Fibroblast of gingiva (primary cell): Measurements from ENCODE around the gene CD40.
"Not testable (repeated sequence)": the region's sequence is repeated elsewhere in the genome, so short reads cannot be mapped to it uniquely, and the experiment has no call there.

Experiments used
- DNase-seq: peaks from one replicate; pipeline ENCODE4 v3.0.0-alpha.2; 2011; ENCODE audit warnings: low read depth

Gene CD40

DNA sequence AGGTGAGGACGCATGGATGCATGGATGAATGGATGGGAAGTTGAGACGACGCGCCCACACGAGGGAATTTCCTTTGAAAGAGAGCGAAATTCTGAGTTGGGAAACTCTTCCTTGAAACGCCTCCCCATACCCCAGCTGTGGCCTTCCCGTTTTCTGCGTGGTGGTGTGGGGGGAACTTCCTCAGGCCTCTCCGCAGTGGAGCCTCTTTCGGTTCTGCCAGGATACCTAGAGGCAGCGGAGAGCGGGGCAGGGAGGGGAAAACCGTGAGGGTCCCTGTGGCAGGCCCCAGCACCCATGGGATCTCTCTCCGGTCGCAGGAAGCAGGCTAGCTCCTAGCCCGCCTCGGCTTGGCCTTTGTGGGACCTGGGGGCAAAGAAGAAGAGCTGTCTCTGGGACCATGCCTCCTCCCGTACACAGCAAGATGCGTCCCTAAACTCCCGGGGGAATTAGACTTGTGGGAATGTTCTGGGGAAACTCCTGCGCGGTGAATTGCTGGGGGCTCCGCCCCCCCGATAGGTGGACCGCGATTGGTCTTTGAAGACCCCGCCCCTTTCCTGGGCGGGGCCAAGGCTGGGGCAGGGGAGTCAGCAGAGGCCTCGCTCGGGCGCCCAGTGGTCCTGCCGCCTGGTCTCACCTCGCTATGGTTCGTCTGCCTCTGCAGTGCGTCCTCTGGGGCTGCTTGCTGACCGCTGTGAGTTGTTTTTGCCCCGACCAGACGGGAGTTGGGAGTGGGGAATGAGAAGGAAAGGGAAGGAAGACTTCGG, at the start of gene CD40:
Gene CD40, plus strand, starts transcription at position 611 of the 764 bp plus-strand sequence. Its CDS starts 30 bp downstream, at position 641.
- peak; percentile 83 for DNase-seq

DNA sequence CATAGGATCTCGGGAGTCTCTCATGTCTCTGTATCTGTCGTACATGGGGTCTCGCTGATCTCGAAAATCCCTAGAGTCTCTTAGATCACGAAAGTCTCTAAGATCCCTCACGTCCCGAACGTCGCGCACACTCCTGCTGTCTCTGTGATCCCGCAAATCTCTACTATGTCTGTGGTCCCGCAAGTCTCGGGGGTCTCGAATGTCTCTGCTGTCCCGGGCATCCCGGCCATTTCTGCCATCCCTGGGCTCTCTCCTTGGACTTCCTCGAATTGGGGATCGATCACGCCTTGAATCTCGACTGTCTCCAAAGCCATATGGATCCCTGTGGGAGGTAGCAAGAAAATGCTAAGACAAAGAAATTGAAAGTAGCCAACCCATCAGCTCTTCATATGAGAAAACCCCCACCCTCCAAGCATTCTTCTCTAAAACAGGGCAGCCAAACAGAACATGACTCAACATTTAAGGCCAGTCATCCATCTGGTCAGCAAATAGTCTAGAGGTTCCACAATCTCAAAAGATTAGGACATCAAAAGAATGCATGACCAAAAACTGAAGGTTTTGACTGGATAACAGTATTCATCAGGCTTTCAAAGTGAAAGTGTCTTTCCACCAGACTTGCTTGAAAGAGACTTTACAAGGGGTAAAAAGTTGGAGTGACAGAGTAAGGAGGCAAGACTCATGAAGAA, 47.8 kb upstream of the CD40 start:
- DNase-seq, result peak; percentile 52

DNA sequence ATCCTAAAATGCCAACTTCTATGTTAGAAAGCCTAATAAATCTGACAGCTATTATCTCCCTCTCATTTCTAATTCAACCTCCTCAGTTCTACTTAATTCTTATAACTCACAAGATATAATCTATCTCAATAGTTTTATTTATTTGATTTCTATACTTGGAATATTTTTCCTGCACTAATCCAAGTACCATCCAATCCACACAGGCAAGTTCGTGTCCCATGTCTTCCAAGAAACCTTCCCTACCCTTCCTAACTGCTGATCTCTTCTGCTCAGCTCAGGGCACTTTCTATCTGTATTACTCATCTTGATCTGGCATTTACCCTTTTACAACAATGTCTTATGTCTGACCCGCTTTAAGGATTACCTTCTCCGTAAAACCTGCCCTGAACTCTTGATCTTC, 46.5 kb upstream of the CD40 start:
- no peak for DNase-seq

DNA sequence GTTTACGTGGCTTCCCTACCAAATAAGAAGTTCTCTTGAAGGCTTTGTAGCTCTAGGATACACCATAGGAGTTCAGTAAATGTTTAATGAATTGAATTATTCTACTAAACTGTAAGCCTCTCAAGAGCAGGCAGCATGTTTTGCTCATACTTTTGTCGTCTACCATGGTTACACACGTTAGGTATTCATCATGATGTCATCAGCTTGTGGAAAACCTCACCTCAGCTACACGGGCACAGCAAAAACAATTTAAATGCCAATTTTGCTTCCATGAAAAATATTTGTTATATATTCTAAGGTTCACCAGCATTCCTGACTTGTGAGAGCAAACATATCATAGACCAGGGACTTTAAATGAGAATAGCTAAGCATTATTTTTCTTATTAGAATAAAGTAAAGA, 45.1 kb upstream of the CD40 start:
- no peak for DNase-seq

DNA sequence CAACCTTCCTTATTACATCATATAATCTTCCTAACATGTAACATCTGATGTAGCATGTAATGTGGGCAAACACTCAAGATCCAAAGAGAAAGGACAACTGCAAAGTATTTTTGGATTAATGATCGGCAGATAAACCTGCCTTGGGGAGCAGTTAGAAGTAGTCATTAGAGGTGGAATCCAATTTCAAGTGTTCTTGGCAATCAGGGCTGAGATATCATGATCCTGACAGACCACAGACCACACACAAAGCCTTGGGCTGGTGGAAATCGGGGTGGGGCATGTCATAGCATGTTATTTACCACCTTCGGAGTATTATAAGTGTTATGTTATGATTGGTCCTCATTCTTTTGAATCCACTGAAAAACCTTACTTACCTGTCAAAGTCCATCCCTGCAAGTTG, 44.7 kb upstream of the CD40 start:
- DNase-seq, result no peak

DNA sequence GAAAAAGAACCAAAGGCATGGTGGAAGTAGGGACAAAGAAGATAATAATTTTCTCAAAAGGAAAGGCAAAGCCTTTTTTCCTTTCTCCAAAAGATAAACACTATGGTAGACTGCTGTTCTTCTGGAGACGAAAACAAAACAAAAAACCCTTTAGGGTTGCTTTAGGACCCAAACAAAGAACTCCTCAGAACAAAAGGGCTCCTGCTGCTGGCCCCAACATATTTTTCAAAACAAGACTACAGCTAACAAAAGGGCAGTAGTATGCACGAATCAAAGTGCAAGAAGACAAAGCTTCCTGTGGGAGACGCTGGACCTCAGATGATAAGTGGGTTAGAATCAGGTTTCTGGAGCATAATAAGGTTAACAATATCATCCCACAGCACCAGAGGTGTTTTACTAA, 44.1 kb upstream of the CD40 start:
- no peak for DNase-seq

DNA sequence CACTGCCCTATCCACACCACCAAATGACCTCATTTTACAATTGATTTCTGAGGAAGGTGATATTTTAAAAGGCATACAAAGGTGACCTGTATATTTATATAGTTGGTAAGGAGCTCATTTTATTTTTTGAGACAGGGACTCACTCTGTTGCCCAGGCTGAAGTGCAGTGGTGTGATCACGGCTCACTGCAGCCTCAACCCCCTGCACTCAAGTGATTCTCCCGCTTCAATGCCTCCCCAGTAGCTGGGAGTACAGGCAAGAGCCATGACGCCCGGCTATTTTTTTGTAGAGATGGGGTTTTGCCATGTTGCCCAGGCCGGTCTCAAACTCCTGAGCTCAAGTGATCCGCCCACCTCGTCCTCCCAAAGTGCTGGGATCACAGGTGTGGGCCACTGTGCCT, 41.3 kb upstream of the CD40 start:
- DNase-seq, result no peak

DNA sequence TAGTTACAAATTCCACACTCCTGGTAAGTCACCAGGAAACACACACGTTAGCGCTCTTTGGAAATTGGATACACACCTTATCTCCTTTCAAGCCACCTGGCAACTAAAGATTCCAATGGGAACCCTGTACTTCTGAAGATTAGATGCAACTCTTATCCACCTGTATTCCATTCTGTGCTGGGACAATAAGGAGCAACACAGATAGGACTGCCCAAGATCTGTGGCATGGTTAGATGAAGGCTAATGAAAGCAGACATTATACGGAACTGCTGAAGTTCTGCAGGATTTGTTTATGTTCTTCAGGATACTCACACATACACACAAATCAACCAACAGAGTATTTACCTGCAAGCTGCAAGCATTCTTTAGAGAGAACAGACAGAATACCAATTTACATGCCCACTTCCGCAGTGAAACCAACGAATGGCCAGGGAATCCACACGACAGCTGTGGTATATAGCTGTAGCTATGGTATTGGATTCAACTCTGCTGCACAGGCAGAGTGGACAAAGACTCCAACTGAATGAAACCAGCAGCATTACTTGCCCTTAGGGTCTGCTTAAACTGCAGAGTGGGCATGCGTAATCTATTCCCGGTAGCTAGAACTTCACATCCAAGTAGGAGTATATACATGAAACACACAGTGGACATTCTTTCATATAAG, 40.3 kb upstream of the CD40 start:
- no peak for DNase-seq

DNA sequence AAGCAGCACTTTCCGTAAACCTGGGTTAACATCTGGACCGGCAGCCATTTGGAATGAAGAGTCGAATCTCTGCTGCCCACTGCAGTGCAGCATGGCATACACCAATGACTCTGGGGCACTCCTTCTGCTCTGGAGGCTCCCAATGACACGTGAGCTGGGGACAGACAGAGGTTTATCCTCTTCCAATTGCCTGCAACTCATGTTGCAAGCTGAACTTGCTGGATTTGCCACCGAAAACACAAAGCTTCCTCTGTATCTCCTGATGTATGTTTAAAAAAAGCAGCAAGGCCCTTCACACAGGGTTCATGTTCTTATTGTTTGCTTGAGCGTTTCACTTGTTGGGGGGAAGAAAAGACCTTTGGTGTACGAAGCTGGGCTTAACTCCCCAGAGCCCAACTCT, 39.2 kb upstream of the CD40 start:
- no peak for DNase-seq

DNA sequence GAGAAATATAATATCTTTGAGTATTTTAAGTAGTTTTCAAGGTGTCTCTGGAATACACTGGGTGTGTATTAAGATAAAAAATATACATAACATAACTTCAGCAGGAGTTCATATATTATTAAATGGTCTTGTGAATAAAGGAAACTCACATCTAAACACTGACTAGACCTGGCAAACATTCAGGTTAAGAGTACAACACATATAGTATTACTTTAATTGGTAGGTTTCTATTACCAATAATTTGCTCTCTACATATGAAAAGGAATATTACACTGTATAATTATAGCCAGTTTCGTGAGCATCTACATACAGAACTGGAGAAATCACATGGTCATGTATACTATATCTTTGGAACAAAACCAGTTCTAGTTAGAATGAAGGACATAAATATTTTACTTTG, 37.0 kb upstream of the CD40 start:
- no peak for DNase-seq

DNA sequence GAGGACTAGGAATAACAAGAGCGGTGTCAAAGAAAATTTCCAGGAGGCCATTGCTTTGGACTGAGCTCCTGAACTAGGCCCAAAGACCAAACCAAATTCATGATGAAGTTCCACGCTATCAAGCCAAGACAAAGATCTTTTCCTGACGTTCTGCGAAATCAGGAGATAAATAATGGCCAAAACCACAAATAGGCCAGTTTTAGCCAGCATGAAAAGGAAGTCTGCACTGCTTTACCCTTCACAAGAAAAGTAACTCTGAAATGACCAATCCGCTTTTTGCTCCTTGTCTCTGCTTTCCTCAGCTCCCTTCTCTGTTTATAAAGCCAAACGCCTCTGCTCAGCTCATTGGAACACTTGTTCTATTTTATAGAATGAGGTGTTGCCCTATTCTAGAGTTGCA, 35.0 kb upstream of the CD40 start:
- DNase-seq, result no peak

DNA sequence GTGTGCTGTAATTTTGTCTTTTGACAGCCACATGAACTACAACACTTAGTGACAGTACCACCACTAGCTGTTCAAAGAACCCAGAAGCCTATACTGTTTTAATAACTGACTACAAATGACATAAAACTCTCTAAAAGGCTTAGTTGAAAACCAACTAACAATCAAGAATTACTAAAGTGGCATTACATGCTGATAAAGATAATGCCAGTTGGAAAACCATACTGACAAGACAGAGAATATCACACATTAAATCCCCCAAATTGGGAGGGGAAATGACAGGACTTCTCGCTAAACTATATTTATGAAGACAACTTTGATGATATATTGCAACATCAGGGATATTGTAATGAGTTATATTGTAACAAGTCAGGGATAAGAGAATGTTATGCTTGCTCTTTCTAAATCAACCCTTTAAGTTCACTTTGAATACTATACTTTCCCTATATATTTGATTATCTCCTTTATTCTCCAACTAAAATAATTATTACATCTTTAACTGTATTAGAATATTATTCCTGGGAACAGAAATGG, 34.5 kb upstream of the CD40 start:
- no peak for DNase-seq

DNA sequence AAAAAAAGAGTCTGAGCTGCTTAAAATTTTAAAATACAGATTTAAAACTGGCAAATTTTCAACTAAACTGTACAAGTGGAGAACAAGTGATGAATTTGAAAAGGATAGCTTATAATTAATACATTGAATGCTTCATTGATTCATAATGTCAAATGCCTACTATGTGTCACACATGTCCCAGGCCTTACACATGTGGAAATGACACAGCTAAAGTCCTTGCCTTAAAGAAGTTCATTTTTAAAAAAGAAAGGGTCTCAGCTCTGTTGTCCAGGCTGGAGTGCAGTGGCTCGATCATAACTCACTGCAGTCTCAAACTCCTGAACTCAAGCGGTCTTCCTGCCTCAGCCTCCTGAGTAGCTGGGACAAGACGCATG, 33.3 kb upstream of the CD40 start:
- no peak for DNase-seq

DNA sequence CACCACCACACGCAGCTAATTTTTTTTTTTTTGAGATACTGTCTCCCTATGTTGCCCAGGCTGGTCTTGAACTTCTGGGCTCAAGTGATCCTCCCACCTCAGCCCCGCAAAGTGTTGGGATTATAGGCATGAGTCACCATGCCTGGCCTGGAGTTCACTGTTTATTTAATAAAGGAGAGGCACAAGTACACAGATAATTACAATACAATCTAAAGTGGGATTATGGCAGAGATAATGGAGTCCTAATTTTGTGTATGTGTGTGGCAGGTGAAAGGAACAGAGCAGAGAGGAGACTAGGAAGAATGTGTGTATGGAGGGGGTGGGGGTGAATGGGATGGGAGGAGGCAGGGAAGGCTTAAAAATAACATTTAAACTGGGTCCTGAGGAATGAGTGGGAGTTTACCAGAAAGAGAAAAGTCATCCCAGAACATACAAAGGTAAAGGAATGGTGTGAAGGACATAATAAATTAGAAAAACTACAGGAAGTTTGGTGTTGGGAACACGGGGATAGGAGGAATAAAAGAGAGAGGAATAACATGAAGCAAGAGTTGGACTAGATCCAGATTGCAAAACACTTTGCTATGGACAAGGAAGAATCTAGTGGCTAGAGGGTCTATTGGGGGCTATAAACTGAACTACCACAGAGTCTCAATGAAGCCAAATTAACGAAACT, 32.8 kb upstream of the CD40 start:
- peak; percentile 21 for DNase-seq

DNA sequence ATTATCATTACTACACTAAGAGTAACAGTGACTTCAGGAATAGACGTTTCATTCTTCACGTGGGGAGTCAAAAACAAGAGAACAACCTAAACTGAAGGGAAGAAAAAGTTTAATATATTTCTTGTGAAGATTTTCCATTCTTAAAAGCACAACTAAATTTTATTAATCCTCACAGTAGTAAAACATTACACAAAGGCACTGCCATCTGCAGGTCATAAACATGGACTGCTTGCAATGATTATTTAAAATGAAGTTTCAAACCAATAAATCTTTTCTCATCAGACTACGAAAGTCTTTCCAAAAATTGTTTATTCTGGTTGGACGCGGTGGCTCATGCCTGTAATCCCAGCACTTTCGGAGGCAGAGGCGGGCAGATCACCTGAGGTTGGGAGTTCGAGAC, 31.0 kb upstream of the CD40 start:
- DNase-seq, result peak; percentile 14

DNA sequence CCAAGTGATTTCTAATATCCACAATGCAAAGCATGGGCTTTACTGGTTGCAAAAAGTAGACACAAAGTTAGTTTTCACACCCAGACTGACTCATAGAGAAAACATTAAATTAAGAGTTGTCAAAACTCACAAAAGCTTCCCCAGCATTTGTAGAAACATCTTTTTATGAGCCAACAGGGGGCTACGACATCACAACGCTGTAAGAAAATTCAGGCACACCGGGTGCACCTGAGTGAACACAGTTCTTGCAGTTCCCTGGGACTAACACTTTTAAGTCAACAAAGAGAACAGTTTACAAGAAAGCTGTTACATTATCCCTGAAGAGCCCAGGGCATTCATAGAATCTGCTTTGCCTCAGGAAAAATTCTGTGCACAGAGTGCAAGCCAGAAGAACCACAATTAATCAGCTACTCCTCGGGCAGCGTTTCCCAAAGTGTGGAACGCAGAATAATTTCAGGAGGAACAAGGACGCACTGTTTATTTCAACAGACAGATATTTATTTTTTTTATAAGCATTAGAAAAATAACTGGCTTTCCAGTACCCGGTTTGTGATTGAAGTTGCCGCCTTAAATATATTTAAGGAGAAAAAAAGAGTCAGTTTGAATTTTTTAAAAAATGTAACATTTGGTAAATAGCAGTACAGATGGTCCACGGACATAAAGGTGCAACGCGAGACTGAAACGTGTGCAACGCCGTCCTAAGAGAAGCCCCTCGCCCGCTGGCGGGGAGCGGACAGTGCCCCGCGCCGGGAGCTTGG, 29.5 kb upstream of the CD40 start:
- DNase-seq, result peak; percentile 24

DNA sequence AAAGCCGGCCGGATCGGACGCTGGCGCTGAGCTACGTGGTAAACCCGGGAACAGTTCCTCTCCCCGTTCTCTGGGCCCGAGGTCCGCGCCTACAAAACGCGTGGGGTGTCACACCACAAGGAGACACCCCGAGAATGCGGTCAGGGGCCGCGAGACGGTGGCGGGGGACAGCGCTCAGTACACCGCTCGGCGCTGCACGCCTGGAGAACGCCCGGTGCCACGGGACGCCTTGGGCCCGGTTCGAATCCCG, 29.0 kb upstream of the CD40 start:
- DNase-seq, result no peak

DNA sequence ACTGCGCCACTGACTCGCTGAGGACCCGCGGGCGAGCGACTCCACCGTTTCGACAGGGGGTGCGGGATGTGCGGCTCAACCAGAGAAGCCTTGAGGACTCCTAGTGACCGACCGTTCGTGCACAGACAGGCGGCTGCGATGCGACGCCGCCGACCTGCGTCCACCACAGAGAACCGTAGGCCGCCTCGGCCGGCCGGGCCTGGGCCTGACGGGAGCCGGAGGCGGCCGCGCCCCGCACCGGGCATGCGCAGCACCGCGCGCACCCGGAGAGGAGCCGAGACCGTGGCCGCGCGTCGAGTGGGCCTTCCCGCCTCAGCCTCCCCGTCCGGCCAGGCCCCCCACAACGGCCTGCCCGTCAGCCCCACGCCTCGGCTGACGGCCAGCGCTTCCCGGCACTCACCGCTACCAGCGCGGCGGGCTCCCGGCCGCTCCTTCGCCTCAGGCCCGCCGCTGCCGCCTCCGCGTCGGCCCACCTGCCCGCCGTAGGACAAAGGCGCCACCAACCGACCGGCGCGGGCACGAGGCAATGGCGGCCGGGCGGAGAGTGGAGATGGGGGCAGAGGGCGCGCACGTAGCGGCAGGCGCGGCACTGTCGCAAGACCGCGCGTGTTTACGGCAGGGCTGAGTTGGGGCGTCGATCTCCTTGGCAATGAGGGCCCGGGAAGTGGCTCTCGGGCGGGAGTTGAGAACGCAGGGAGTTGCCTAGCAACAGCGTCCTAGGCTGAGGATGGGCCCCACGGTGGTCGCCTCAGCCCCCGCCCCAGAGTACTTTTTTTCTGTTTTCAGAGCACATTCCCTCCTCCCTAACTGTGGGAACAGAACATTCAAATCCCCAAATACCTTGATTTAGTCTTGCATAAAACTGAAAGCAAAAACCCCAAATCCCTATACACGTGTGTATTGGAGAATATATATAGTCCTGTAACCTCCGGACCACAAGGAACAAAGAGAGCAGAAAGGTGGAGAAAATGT, 28.4 kb upstream of the CD40 start, which contains the start of gene NCOA5:
Gene NCOA5, minus strand, starts transcription at position 546 of the 972 bp plus-strand sequence. CDS start 10,538 bp downstream, outside the sequence.
- peak; percentile 98 for DNase-seq

DNA sequence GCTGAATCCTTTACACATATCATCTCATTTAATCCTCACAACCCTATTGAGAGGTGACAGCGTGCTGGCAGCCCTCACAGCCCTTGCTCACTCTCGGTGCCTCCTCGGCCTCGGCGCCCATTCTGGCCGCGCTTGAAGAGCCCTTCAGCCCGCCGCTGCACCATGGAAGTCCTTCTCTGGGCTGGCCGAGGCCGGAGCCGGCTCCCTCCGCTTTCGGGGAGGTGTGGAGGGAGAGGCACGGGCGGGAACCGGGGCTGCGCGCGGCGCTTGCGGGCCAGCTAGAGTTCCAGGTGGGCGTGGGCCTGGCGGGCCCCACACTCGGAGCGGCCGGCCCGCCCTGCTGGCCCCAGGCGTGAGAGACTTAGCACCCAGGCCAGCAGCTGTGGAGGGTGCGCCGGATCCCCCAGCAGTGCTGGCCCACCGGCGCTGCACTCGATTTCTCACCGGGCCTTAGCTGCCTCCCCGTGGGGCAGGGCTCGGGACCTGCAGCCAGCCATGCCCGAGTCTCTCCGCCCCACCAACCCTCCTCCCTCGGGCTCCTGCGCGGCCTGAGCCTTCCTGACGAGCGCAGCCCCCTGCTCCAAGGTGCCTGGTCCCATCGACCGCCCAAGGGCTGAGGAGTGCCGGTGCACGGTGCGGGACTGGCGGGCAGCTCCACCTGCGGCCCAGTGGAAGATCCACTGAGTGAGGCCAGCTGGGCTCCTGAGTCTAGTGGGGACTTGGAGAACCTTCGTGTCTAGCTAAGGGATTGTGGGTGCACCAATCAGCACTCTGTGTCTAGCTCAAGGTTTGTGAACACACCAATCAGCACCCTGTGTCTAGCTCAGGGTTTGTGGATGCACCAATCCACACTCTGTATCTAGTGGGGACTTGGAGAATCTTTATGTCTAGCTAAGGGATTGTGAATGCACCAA, 26.2 kb upstream of the CD40 start:
- DNase-seq, result not testable (repeated sequence)

DNA sequence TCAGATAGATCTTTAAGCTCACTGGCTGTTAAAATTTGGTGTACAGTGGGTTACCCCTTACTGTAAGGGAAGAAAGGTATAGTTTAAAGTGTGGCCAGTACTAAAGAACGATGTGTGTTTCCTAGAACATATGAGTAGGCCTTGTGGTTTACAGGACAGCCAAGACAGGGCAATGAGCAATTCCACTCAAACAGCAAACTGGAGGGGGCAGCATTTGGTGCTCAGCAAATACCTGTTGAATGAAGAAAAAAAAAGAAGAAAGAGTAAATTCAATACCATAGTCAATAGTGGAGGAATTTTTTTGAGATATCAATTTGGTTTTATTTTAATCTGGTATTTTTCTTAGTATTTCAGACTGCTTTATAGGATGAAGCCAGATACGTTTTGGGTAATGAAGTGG, 24.6 kb upstream of the CD40 start:
- no peak for DNase-seq
